ENCODE measurements around the gene GPATCH2L. TPM values are rescaled to one million over a fixed set of nuclear protein-coding genes. Genes with fewer than 3 reads are reported as not detected.

The GPATCH2L gene
- total and polyA plus RNA-seq, 9 donors: 7.0 to 52.5 (median 34.1) TPM

DNA sequence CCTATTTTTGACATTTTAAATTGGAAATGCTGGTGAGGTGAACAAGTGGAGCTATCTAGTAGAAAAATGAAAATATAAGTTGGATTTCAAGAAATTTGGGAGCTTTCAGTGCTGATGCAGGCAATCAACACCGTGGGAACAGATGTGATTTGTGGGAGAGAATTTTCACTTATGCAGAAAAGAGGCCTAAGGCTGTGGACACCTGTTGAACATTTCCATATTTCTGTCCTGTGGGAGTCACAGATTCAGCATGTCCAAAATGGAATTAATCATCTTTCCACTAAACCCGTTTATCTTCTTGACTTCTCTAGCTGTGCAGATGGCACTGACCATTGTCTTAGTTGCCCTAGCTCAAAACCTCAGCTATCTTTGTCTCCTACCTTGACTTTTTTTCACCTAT lies 2.5 kb upstream of the GPATCH2L start:
- Histone ChIP-seq H3K4me1 (ENCODE audit: insufficient read depth) (peaks cover 4% of the 10 kb centered on the region), H3K4me3 (no peak overlapping the region), H3K36me3 (no peaks in the 10 kb centered on the region), H3K27me3 (no peaks in the 10 kb centered on the region), H3K9me3 (peaks cover 0 to 6% of the 10 kb centered on the region in 2 donors), H3K27ac (no peak overlapping the region)
- WGBS, 3 donors: 39 to 56% (median 42%) methylated on average over 2 of the region's 2 CpGs
- DNase-seq: no peak
- TF ChIP-seq POLR2A (IDR thresholded peaks at IDR 0.05): no peak
- TF ChIP-seq, protein P1, sequence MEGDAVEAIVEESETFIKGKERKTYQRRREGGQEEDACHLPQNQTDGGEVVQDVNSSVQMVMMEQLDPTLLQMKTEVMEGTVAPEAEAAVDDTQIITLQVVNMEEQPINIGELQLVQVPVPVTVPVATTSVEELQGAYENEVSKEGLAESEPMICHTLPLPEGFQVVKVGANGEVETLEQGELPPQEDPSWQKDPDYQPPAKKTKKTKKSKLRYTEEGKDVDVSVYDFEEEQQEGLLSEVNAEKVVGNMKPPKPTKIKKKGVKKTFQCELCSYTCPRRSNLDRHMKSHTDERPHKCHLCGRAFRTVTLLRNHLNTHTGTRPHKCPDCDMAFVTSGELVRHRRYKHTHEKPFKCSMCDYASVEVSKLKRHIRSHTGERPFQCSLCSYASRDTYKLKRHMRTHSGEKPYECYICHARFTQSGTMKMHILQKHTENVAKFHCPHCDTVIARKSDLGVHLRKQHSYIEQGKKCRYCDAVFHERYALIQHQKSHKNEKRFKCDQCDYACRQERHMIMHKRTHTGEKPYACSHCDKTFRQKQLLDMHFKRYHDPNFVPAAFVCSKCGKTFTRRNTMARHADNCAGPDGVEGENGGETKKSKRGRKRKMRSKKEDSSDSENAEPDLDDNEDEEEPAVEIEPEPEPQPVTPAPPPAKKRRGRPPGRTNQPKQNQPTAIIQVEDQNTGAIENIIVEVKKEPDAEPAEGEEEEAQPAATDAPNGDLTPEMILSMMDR (IDR thresholded peaks at IDR 0.05): no peak
- TF ChIP-seq EP300 (IDR thresholded peaks at IDR 0.05): no peak
- intact Hi-C loops (cut with DNase I): no loop called here

DNA sequence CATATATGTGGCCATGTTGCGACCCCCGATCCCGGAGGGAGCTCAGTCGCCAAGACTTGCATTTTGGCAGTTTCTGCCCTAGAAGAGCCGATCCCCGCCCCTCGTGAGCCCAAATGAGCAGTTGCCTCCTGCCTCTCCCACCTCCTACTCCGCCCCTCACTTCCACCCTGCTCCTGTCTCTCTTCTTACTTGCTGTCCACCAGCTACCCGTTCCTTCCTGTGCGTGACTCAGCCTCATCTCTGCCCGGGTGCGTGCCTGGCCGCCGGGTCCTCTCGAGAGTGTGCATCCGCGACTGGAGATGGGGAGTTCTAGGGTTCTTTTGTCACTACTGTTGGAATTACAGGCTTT lies 585 bp downstream of the GPATCH2L start:
- peaks cover 7% of the 10 kb centered on the region for H3K4me1 ChIP-seq (ENCODE audit: insufficient read depth)

DNA sequence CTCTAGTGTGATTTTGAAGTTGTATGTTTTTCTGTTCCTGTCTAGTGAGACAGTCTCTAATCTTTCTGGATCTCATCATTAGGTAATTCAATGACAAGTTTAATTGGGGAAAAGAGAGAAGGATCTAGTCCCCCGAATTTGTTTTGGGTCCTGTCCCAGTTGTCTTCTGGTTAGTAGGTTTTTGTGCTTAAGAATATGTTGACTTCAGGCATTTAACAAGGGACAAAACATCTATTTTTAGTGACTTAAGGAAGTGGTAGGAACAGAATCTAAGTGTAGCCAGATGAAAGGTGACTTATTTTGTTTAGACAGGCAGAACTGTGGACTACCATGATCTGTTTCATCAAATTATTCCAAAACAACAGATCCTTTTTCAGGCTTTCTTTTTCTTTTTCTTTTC lies 2.2 kb downstream of the GPATCH2L start:
- Histone ChIP-seq H3K4me1 (ENCODE audit: insufficient read depth) (peaks cover 7% of the 10 kb centered on the region), H3K36me3 (no peaks in the 10 kb centered on the region), H3K27me3 (no peaks in the 10 kb centered on the region), H3K9me3 (no peaks in the 10 kb centered on the region), H3K4me3 (no peak overlapping the region), H3K27ac (no peak overlapping the region)
- DNase-seq: no peak
- 81 to 87% (median 85%) methylated on average over 1 of the region's 1 CpG for WGBS, 3 donors
- intact Hi-C loops (cut with DNase I): no loop called here
- TF ChIP-seq POLR2A (IDR thresholded peaks at IDR 0.05) (no peak), EP300 (IDR thresholded peaks at IDR 0.05) (no peak)
- TF ChIP-seq, protein P1 (IDR thresholded peaks at IDR 0.05): no peak

More for the DNA sequence above, 585 bp downstream of the GPATCH2L start:
- no peak for TF ChIP-seq POLR2A (IDR thresholded peaks at IDR 0.05)
- TF ChIP-seq, protein P1 (IDR thresholded peaks at IDR 0.05): no peak
- TF ChIP-seq EP300 (IDR thresholded peaks at IDR 0.05): no peak
- Histone ChIP-seq H3K27ac (no peak overlapping the region), H3K9me3 (no peaks in the 10 kb centered on the region), H3K4me3 (peak overlapping the region; percentile 71), H3K27me3 (no peaks in the 10 kb centered on the region), H3K36me3 (no peaks in the 10 kb centered on the region)
- peak; percentile 25 to 54 (median 42) for DNase-seq
- intact Hi-C loops (cut with DNase I): no loop called here
- 0 to 1% (median 0%) methylated on average over 17 of the region's 17 CpGs for WGBS, 3 donors

DNA sequence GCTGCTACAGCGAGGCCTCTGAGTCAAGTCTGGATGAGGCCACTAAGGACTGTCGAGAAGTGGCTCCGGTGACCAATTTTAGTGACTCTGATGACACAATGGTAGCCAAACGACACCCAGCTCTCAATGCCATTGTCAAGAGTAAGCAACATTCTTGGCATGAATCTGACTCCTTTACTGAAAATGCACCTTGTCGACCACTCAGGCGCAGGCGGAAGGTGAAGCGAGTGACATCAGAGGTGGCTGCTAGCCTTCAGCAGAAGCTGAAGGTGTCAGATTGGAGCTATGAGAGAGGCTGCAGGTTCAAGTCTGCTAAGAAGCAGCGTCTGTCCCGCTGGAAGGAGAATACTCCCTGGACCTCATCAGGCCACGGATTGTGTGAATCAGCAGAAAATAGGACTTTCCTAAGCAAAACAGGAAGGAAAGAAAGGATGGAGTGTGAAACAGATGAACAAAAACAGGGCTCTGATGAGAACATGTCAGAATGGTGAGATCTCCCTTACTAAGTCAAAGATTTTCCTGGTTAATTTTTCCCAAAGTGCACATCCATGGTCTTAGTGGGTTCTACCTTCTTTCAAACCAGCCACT lies 2.9 kb downstream of the GPATCH2L start:
- Histone ChIP-seq H3K27me3 (no peaks in the 10 kb centered on the region), H3K27ac (no peak overlapping the region), H3K36me3 (no peaks in the 10 kb centered on the region), H3K9me3 (no peaks in the 10 kb centered on the region), H3K4me3 (no peak overlapping the region), H3K4me1 (ENCODE audit: insufficient read depth) (peaks cover 7% of the 10 kb centered on the region)
- intact Hi-C loops (cut with DNase I): no loop called here
- no peak for DNase-seq
- TF ChIP-seq, protein P1 (IDR thresholded peaks at IDR 0.05): no peak
- no peak for TF ChIP-seq POLR2A (IDR thresholded peaks at IDR 0.05)
- WGBS, 3 donors: 92 to 93% (median 93%) methylated on average over 11 of the region's 11 CpGs
